MM.1S (cell line): Measurements from ENCODE around the gene PTPRF.

ENCODE experiments used
- CTCF ChIP-seq: fragments of 300-600 bp; sonication (generic); IDR thresholded peaks from 2 replicates; pipeline ENCODE4 v1.5.1; 2016; ENCODE audit warnings: antibody characterized with exemption, low read length, mixed read lengths
- EZH2 ChIP-seq: fragments of 300-600 bp; sonication (generic); optimal IDR thresholded peaks from 2 replicates; pipeline ENCODE3; 2017; ENCODE audit warnings: low read depth, mild to moderate bottlenecking, antibody characterized with exemption, low read length, mixed read lengths
- EZH2phosphoT487 ChIP-seq: fragments of 300-600 bp; sonication (generic); IDR thresholded peaks from 2 replicates; pipeline ENCODE4 v1.6.1; 2018; ENCODE audit warnings: antibody characterized with exemption, low read length

GRCh38 chr1:43547538-43548072 lies 16.9 kb downstream of the PTPRF start:
- TF ChIP-seq EZH2, result no peak
- no peak for TF ChIP-seq CTCF
- TF ChIP-seq EZH2phosphoT487, result no peak
